Kidney capillary endothelial cell (primary cell): Measurements from ENCODE around the gene CUL7.
"Not testable (repeated sequence)": the region's sequence is repeated elsewhere in the genome, so short reads cannot be mapped to it uniquely, and the experiment has no call there.

Source experiments
- DNase-seq: peaks from one replicate; pipeline ENCODE4 v3.0.0-alpha.2; 2018; ENCODE audit warnings: low spot score

Gene CUL7

GRCh38 chr6:43045371-43045930, 8.2 kb downstream of the CUL7 start:
- no peak for DNase-seq

- no peak for DNase-seq
Measured at GRCh38 chr6:43043310-43043709, 10.3 kb downstream of the CUL7 start.

- not testable (repeated sequence) for DNase-seq
Measured at GRCh38 chr6:43041475-43041874, 12.2 kb downstream of the CUL7 start.

- no peak for DNase-seq
Measured at GRCh38 chr6:43040542-43041257, 13.0 kb downstream of the CUL7 start.

- DNase-seq, result no peak
Measured at GRCh38 chr6:43038727-43039126, 14.9 kb downstream of the CUL7 start.

- no peak for DNase-seq
Measured at GRCh38 chr6:43037706-43038105, 15.9 kb downstream of the CUL7 start.

GRCh38 chr6:43037197-43037596, 16.5 kb downstream of the CUL7 start:
- DNase-seq, result no peak

- DNase-seq, result no peak
Measured at GRCh38 chr6:43036712-43037111, 16.9 kb downstream of the CUL7 start.

GRCh38 chr6:43035495-43036194, 18.0 kb downstream of the CUL7 start:
- DNase-seq, result no peak

GRCh38 chr6:43034190-43034525, 19.5 kb downstream of the CUL7 start:
- no peak for DNase-seq

- no peak for DNase-seq
Measured at GRCh38 chr6:43033496-43034189, 20.0 kb downstream of the CUL7 start.

- DNase-seq, result no peak
Measured at GRCh38 chr6:43032326-43032725, 21.3 kb downstream of the CUL7 start.

GRCh38 chr6:43029120-43029519, 24.5 kb downstream of the CUL7 start:
- no peak for DNase-seq

GRCh38 chr6:43026365-43026764, 27.3 kb downstream of the CUL7 start:
- no peak for DNase-seq

- DNase-seq, result no peak
Measured at GRCh38 chr6:43024436-43024835, 29.2 kb downstream of the CUL7 start.

- peak; percentile 55 for DNase-seq
Measured at GRCh38 chr6:43021270-43022047, 32.2 kb downstream of the CUL7 start, which contains the start of gene RRP36. Gene RRP36 (plus strand): TSS chr6:43021623. CDS start chr6:43021655, 32 bp downstream.

GRCh38 chr6:43020847-43021246, 32.8 kb downstream of the CUL7 start:
- no peak for DNase-seq

GRCh38 chr6:43020052-43020705, 33.5 kb downstream of the CUL7 start:
- no peak for DNase-seq

GRCh38 chr6:43019152-43019551, 34.5 kb downstream of the CUL7 start:
- no peak for DNase-seq

- DNase-seq, result no peak
Measured at GRCh38 chr6:43016943-43017334, 36.7 kb downstream of the CUL7 start.

GRCh38 chr6:43016176-43016942, 37.3 kb downstream of the CUL7 start:
- no peak for DNase-seq
